PFSK-1 (cell line): Measurements from ENCODE around the gene MAGI1.

Experiments
- SIN3A ChIP-seq: IDR thresholded peaks from 2 replicates; pipeline ENCODE4 v1.6.1; 2012; ENCODE audit warnings: mild to moderate bottlenecking, low read length, moderate library complexity, borderline replicate concordance; ENCODE audit not compliant: insufficient read depth
- TAF1 ChIP-seq: IDR thresholded peaks from 2 replicates; pipeline ENCODE4 v1.6.1; 2012; ENCODE audit warnings: low read length, control low read depth, borderline replicate concordance; ENCODE audit not compliant: insufficient read depth
- TF ChIP-seq, protein P1 (sequence below), 2 experiments: IDR thresholded peaks; 2 replicates each; pipeline versions ENCODE4 v1.6.1 to v1.8.0; 2011 to 2012; ENCODE audit warnings: low read depth in 2 of 2, low read length in 2 of 2, control low read depth in 1 of 2, inconsistent platforms in 1 of 2, mild to moderate bottlenecking in 1 of 2, moderate library complexity in 1 of 2; ENCODE audit not compliant: insufficient read depth in 1 of 2

DNA sequence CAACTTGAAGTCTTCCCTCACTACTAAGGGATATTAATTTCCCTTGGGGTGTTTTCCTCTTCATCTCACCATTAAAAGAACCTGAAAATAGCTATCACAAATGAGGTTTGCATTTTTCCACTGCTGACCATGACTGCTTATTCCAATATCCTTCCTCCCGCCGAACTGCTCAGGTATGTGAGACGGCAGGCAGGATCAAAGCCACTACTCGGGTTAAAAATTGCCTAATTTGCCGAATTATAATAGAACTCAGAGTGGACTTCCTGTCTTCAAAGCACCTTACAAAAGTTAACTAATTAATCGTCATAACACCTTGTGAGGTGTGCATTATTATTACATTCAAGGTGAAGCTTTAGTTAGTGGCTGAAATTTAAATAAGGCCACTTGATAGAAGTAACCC lies 695.7 kb downstream of the MAGI1 start:
- TF ChIP-seq SIN3A (no peak), TAF1 (no peak)
- TF ChIP-seq, protein P1, sequence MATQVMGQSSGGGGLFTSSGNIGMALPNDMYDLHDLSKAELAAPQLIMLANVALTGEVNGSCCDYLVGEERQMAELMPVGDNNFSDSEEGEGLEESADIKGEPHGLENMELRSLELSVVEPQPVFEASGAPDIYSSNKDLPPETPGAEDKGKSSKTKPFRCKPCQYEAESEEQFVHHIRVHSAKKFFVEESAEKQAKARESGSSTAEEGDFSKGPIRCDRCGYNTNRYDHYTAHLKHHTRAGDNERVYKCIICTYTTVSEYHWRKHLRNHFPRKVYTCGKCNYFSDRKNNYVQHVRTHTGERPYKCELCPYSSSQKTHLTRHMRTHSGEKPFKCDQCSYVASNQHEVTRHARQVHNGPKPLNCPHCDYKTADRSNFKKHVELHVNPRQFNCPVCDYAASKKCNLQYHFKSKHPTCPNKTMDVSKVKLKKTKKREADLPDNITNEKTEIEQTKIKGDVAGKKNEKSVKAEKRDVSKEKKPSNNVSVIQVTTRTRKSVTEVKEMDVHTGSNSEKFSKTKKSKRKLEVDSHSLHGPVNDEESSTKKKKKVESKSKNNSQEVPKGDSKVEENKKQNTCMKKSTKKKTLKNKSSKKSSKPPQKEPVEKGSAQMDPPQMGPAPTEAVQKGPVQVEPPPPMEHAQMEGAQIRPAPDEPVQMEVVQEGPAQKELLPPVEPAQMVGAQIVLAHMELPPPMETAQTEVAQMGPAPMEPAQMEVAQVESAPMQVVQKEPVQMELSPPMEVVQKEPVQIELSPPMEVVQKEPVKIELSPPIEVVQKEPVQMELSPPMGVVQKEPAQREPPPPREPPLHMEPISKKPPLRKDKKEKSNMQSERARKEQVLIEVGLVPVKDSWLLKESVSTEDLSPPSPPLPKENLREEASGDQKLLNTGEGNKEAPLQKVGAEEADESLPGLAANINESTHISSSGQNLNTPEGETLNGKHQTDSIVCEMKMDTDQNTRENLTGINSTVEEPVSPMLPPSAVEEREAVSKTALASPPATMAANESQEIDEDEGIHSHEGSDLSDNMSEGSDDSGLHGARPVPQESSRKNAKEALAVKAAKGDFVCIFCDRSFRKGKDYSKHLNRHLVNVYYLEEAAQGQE (IDR thresholded peaks at IDR 0.05; ENCODE audit: insufficient read depth in 1 of 2, low read depth in 2 of 2, low read length in 2 of 2): no peak
